A549 (cell line): ENCODE data around the gene EIF5AL1.

Experiments
- CHD4 ChIP-seq: fragments of 200-600 bp; sonication (generic); IDR thresholded peaks from 2 replicates; pipeline ENCODE4 v1.6.1; 2016; ENCODE audit warnings: antibody characterized with exemption, mild to moderate bottlenecking, borderline replicate concordance
- HOXA7 ChIP-seq: fragments of 250-450 bp; sonication (Bioruptor Pico); IDR thresholded peaks from 2 replicates; pipeline ENCODE4 v1.5.0; 2020; ENCODE audit warnings: mild to moderate bottlenecking, moderate library complexity
- KDM1A ChIP-seq: fragments of 200-600 bp; sonication (generic); IDR thresholded peaks from 2 replicates; pipeline ENCODE4 v1.6.1; 2016; ENCODE audit warnings: low read depth, mild to moderate bottlenecking
- MAFK ChIP-seq: fragments of 450-650 bp; IDR thresholded peaks from 2 replicates; pipeline ENCODE4 v1.6.1; 2014; ENCODE audit not compliant: partially characterized antibody
- MAZ ChIP-seq: fragments of 150-350 bp; IDR thresholded peaks from 2 replicates; pipeline ENCODE4 v1.6.1; 2014; ENCODE audit warnings: antibody characterized with exemption, low read depth, low read length, borderline replicate concordance
- MYC ChIP-seq: IDR thresholded peaks from 2 replicates; pipeline ENCODE4 v1.6.1; 2012; ENCODE audit warnings: mild to moderate bottlenecking, inconsistent platforms, low read length, improper control_type of control experiment, borderline replicate concordance
- PBX3 ChIP-seq: IDR thresholded peaks from 2 replicates; pipeline ENCODE4 v1.6.1; 2012
- PHF8 ChIP-seq: fragments of 200-600 bp; sonication (generic); IDR thresholded peaks from 2 replicates; pipeline ENCODE4 v1.6.1; 2016; ENCODE audit warnings: low read depth, mild to moderate bottlenecking, antibody characterized with exemption, moderate library complexity, borderline replicate concordance
- POLR2A ChIP-seq: IDR thresholded peaks from 2 replicates; pipeline ENCODE4 v1.6.1; 2012; ENCODE audit warnings: mild to moderate bottlenecking, low read length
- SMC3 ChIP-seq: fragments of >200 bp; sonication (Bioruptor Twin); formaldehyde crosslinking; IDR thresholded peaks from 3 replicates; pipeline ENCODE4 v1.6.1; 2018; ENCODE audit warnings: inconsistent platforms
- TF ChIP-seq, protein P1 (sequence below): fragments of >200 bp; sonication (Bioruptor Twin); formaldehyde crosslinking; IDR thresholded peaks from 3 replicates; pipeline ENCODE4 v1.5.1; 2016
- TF ChIP-seq, protein P2 (sequence below): IDR thresholded peaks from 2 replicates; pipeline ENCODE4 v1.6.1; 2012; ENCODE audit warnings: low read depth, borderline replicate concordance

GRCh38 chr10:79491143-79491835 is 21.0 kb upstream of the EIF5AL1 start:
- TF ChIP-seq MAZ (no peak), PHF8 (no peak), MAFK (no peak), HOXA7 (no peak), PBX3 (no peak), CHD4 (no peak), MYC (no peak), SMC3 (no peak), KDM1A (no peak), POLR2A (no peak)
- TF ChIP-seq, protein P1, sequence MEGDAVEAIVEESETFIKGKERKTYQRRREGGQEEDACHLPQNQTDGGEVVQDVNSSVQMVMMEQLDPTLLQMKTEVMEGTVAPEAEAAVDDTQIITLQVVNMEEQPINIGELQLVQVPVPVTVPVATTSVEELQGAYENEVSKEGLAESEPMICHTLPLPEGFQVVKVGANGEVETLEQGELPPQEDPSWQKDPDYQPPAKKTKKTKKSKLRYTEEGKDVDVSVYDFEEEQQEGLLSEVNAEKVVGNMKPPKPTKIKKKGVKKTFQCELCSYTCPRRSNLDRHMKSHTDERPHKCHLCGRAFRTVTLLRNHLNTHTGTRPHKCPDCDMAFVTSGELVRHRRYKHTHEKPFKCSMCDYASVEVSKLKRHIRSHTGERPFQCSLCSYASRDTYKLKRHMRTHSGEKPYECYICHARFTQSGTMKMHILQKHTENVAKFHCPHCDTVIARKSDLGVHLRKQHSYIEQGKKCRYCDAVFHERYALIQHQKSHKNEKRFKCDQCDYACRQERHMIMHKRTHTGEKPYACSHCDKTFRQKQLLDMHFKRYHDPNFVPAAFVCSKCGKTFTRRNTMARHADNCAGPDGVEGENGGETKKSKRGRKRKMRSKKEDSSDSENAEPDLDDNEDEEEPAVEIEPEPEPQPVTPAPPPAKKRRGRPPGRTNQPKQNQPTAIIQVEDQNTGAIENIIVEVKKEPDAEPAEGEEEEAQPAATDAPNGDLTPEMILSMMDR = no peak
- TF ChIP-seq, protein P2, sequence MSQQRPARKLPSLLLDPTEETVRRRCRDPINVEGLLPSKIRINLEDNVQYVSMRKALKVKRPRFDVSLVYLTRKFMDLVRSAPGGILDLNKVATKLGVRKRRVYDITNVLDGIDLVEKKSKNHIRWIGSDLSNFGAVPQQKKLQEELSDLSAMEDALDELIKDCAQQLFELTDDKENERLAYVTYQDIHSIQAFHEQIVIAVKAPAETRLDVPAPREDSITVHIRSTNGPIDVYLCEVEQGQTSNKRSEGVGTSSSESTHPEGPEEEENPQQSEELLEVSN = no peak
